Measurements from ENCODE around the gene UTP25. TPM values are rescaled to one million over a fixed set of nuclear protein-coding genes. Genes with fewer than 3 reads are reported as not detected.

UTP25 gene
- total and polyA plus RNA-seq, 8 donors, result 0.95 to 4.4 (median 3.0) TPM

DNA sequence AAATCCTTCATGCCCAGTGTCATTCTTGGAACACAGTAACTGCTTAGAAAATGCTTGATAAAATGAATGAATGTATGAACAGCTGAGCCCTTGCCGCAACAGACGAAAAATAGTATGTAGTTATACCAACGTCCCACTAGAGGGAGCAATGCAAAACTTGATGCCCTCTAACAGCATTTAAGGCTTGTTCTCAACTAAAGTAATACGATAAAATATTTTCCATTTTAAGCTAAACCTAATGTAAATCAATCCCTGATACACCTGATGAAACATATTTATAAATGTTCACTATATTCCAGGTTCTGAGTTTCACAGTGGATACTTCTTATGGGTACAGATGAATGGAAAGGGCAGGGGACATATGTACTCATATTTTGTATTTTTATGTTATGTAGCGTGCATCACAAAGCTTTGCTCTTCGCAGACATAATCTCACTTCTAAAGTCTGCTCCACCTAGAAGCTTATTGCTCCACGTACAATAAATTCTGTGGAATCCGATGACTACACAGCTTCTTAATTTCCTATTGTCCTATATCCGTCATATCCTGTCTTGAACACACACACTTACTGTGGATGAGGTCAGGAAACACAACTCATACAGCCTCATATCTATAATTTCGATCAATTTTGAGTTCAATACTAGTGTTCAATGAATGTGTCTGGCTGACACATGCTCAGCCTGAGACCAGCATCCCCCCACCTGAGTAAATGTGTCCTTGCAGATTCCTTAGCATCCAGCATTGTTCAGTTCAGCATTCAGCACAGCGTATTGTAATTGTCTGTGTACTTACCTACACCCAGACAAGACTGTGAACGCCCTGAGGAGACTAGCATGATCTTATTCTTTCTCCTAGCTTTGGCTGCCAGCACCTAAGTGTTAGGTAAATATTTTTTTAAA, 4.4 kb upstream of the UTP25 start:
- Histone ChIP-seq H3K27me3 (no peaks in the 10 kb centered on the region), H3K4me1 (peaks cover 0 to 4% (median 0%) of the 10 kb centered on the region in 3 donors), H3K27ac (no peak overlapping the region), H3K36me3 (no peaks in the 10 kb centered on the region), H3K4me3 (no peak overlapping the region), H3K9me3 (no peaks in the 10 kb centered on the region)
- intact Hi-C loops (cut with DNase I), result no loop called here
- DNase-seq, result no peak
- WGBS, 2 donors, result 29 to 35% methylated on average over 12 of the region's 12 CpGs
- ATAC-seq, result peak; percentile 29 to 64 (median 56)
- peak; percentile 30 to 77 (median 49) for TF ChIP-seq CTCF (IDR thresholded peaks at IDR 0.05)
- FAIRE-seq, result peak; percentile 45

GRCh38 chr1:209825591-209826434, 2.0 kb upstream of the UTP25 start:
- H3K27me3 ChIP-seq, result no peaks in the 10 kb centered on the region
- TF ChIP-seq CTCF (IDR thresholded peaks at IDR 0.05), result no peak
- H3K4me1 ChIP-seq, result peaks cover 0 to 10% (median 8%) of the 10 kb centered on the region in 3 donors
- H3K4me3 ChIP-seq, result no peak overlapping the region
- intact Hi-C loops (cut with DNase I), result no loop called here
- peaks cover 0 to 2% (median 0%) of the 10 kb centered on the region in 3 donors for H3K36me3 ChIP-seq
- 56 to 67% methylated on average over 11 of the region's 11 CpGs for WGBS, 2 donors
- no peak for FAIRE-seq
- H3K9me3 ChIP-seq, result no peaks in the 10 kb centered on the region
- no peak overlapping the region for H3K27ac ChIP-seq
- no peak for ATAC-seq
- DNase-seq, result no peak

- FAIRE-seq (no peak), DNase-seq (no peak), ATAC-seq (no peak)
- no peak overlapping the region for H3K27ac ChIP-seq
- H3K4me1 ChIP-seq, result peaks cover 0 to 10% (median 8%) of the 10 kb centered on the region in 3 donors
- peaks cover 0 to 40% (median 8%) of the 10 kb centered on the region in 3 donors for H3K36me3 ChIP-seq
- H3K9me3 ChIP-seq, result no peaks in the 10 kb centered on the region
- no peak overlapping the region for H3K4me3 ChIP-seq
- 82 to 83% methylated on average over 2 of the region's 2 CpGs for WGBS, 2 donors
- no peak for TF ChIP-seq CTCF (IDR thresholded peaks at IDR 0.05)
- intact Hi-C loops (cut with DNase I), result no loop called here
- no peaks in the 10 kb centered on the region for H3K27me3 ChIP-seq
Measured at GRCh38 chr1:209829716-209830115, 1.9 kb downstream of the UTP25 start.

- Histone ChIP-seq H3K27me3 (no peaks in the 10 kb centered on the region), H3K4me1 (peaks cover 0 to 10% (median 8%) of the 10 kb centered on the region in 3 donors), H3K36me3 (peaks cover 0 to 49% (median 8%) of the 10 kb centered on the region in 3 donors), H3K27ac (no peak overlapping the region), H3K9me3 (no peaks in the 10 kb centered on the region), H3K4me3 (no peak overlapping the region)
- WGBS, 2 donors, result 85 to 91% methylated on average over 3 of the region's 3 CpGs
- DNase-seq, result no peak
- FAIRE-seq, result no peak
- ATAC-seq, result no peak
- no peak for TF ChIP-seq CTCF (IDR thresholded peaks at IDR 0.05)
- intact Hi-C loops (cut with DNase I), result no loop called here
Measured at GRCh38 chr1:209830722-209831121, 3.0 kb downstream of the UTP25 start.
